ENCODE measurements around the gene OPA3. TPM values are rescaled to one million over a fixed set of nuclear protein-coding genes. Genes with fewer than 3 reads are reported as not detected.

Gene OPA3
- total RNA-seq, 2 donors from 2014 or later: 12.9 to 14.0 TPM

Other genes starting within 250 kb of the OPA3 start
- gene KLC3, start 244.1 kb downstream of the OPA3 start, total RNA-seq: not detected
- 10 to 100 TPM in 1 of 2 donors, 1 to 10 TPM in 1; 8.7 to 13.4 TPM for gene ERCC2, start 214.2 kb downstream of the OPA3 start, total RNA-seq
- gene PPP1R13L, start 179.7 kb downstream of the OPA3 start, total RNA-seq: 10 to 100 TPM; 34.1 to 35.0 TPM
- 1 to 10 TPM; 3.0 to 3.2 TPM for gene POLR1G, start 178.2 kb downstream of the OPA3 start, total RNA-seq
- gene ERCC1, start 160.9 kb downstream of the OPA3 start, total RNA-seq: 10 to 100 TPM; 37.1 to 43.6 TPM
- gene FOSB, start 116.8 kb downstream of the OPA3 start, total RNA-seq: 10 to 100 TPM in 1 of 2 donors, 1 to 10 TPM in 1; 4.4 to 46.0 TPM
- gene RTN2, start 87.8 kb downstream of the OPA3 start, total RNA-seq: 1 to 10 TPM; 3.4 to 6.1 TPM
- 1 to 10 TPM in 1 of 2 donors, under 1 TPM in 1; 0.37 to 1.6 TPM for gene PPM1N, start 86.4 kb downstream of the OPA3 start, total RNA-seq
- gene VASP, start 77.3 kb downstream of the OPA3 start, total RNA-seq: 100 to 1,000 TPM; 218 to 260 TPM
- 1 to 10 TPM in 1 of 2 donors, under 1 TPM in 1; 0.59 to 1.5 TPM for gene GPR4, start 17.4 kb upstream of the OPA3 start, total RNA-seq
- gene EML2, start 54.6 kb upstream of the OPA3 start, total RNA-seq: 100 to 1,000 TPM; 105 TPM
- 10 to 100 TPM; 21.2 to 22.6 TPM for gene GIPR, start 83.4 kb upstream of the OPA3 start, total RNA-seq
- 100 to 1,000 TPM; 205 to 223 TPM for gene SNRPD2, start 107.2 kb upstream of the OPA3 start, total RNA-seq
- 10 to 100 TPM in 1 of 2 donors, 1 to 10 TPM in 1; 10.0 to 10.3 TPM for gene QPCTL, start 107.9 kb upstream of the OPA3 start, total RNA-seq
- 10 to 100 TPM; 27.3 to 28.0 TPM for gene FBXO46, start 146.1 kb upstream of the OPA3 start, total RNA-seq
- gene MEIOSIN, start 148.6 kb upstream of the OPA3 start, total RNA-seq: not detected
- gene SIX5, start 184.4 kb upstream of the OPA3 start, total RNA-seq: 10 to 100 TPM in 1 of 2 donors, 1 to 10 TPM in 1; 9.2 to 12.6 TPM
- gene DMPK, start 197.7 kb upstream of the OPA3 start, total RNA-seq: 10 to 100 TPM; 28.4 to 38.2 TPM
- gene DMWD, start 208.0 kb upstream of the OPA3 start, total RNA-seq: 10 to 100 TPM; 29.7 to 38.7 TPM
- gene RSPH6A, start 230.5 kb upstream of the OPA3 start, total RNA-seq: under 1 TPM; 0.14 to 0.27 TPM